K562 (cell line): Measurements from ENCODE around the gene ELMO3. TPM values are rescaled to one million over a fixed set of nuclear protein-coding genes. Genes with fewer than 3 reads are reported as not detected.

Experiments used
- ATAC-seq: fragments of 200-7000 bp; cut with Tn5 transposase; 3 replicates; pipeline ENCODE4 v1.9.1; 2020; ENCODE audit warnings: moderate library complexity
- BruUV-seq: library from RNA; stranded (reverse); fragments of 400-500 nt; replicated peaks from 2 replicates; lab custom pipeline; 2021; lab: Mats Ljungman, UMichigan
- CTCF ChIA-PET: fragments of 300-600 bp; formaldehyde crosslinking; extraction: SDS; loops from one replicate; lab custom pipeline; 2021; ENCODE audit warnings: low intra/inter-chr PET ratio; lab: Yijun Ruan, JAX
- POLR2A ChIA-PET: fragments of 300-600, 350-650 bp; sonication (Branson Sonifier 250); formaldehyde crosslinking; extraction: SDS; loops from one replicate; lab custom pipeline; 2021; ENCODE audit warnings: antibody characterized with exemption, inconsistent platforms; lab: Yijun Ruan, JAX
- DNase-seq, 4 experiments: peaks; one replicate each; pipeline versions ENCODE4 v3.0.0 to v3.0.0-alpha.2; 2011 to 2018; ENCODE audit warnings: low spot score in 3 of 4, mixed read lengths in 3 of 4; ENCODE audit errors: extremely low read depth in 1 of 4
- FAIRE-seq: peaks from 2 replicates; lab custom pipeline; 2011; peaks lifted over from hg19 to GRCh38; lab: Jason Lieb, UNC
- H2AFZ ChIP-seq: 2 replicates; pipeline ENCODE4 v1.6.0; 2011; ENCODE audit warnings: low read depth, low read length, control low read depth, inconsistent platforms
- H3K27ac ChIP-seq: fragments of 200-600 bp; 3 replicates; pipeline ENCODE4 v1.8.0; 2011; ENCODE audit warnings: low read depth, mild to moderate bottlenecking, control low read depth, inconsistent platforms, low read length, moderate library complexity, mixed read lengths; ENCODE audit errors: extremely low read depth
- H3K27me3 ChIP-seq, 2 experiments: fragments of 300-600 bp in 1 of 2; 2 replicates in 1 of 2; 3 replicates in 1 of 2; pipeline versions ENCODE4 v1.6.0 to v1.8.0; 2011; ENCODE audit warnings: inconsistent platforms in 2 of 2, low read length in 2 of 2, mild to moderate bottlenecking in 1 of 2, mixed read lengths in 1 of 2, moderate library complexity in 1 of 2; ENCODE audit not compliant: control insufficient read depth in 2 of 2, insufficient read depth in 2 of 2
- H3K36me3 ChIP-seq: fragments of 300-600 bp; 3 replicates; pipeline ENCODE4 v1.8.0; 2011; ENCODE audit warnings: mild to moderate bottlenecking, low read length, inconsistent platforms; ENCODE audit not compliant: control insufficient read depth, insufficient read depth
- H3K4me1 ChIP-seq, 2 experiments: fragments of 200-600 bp in 1 of 2; replicated peaks in 1 of 2; 2 replicates in 1 of 2; 3 replicates in 1 of 2; pipeline versions ENCODE4 v1.5.1 to v1.8.0; 2011; ENCODE audit warnings: inconsistent platforms in 2 of 2, low read length in 2 of 2, mild to moderate bottlenecking in 1 of 2, mixed read lengths in 1 of 2, moderate library complexity in 1 of 2; ENCODE audit not compliant: control insufficient read depth in 2 of 2, insufficient read depth in 2 of 2
- H3K4me2 ChIP-seq: 2 replicates; pipeline ENCODE4 v1.6.1; 2011; ENCODE audit warnings: low read length, control low read depth, inconsistent platforms, mixed read lengths; ENCODE audit not compliant: insufficient read depth
- H3K4me3 ChIP-seq: fragments of 200-600 bp; sonication (generic), shearing (Covaris generic); 2 replicates; pipeline ENCODE4 v1.5.1; 2016; ENCODE audit warnings: control low read depth, inconsistent platforms
- H3K79me2 ChIP-seq: fragments of 200-600 bp; 3 replicates; pipeline ENCODE4 v1.8.0; 2011; ENCODE audit warnings: low read length, inconsistent platforms; ENCODE audit not compliant: control insufficient read depth, insufficient read depth
- H3K9ac ChIP-seq, 2 experiments: 2 replicates each; pipeline versions ENCODE4 v1.6.0 to v1.6.1; 2011; ENCODE audit warnings: low read depth in 2 of 2, low read length in 2 of 2, control low read depth in 1 of 2, inconsistent platforms in 1 of 2, mild to moderate bottlenecking in 1 of 2, mixed read lengths in 1 of 2; ENCODE audit not compliant: insufficient read depth in 1 of 2
- H3K9me1 ChIP-seq: one replicate; pipeline ENCODE4 v1.6.0; 2011; ENCODE audit warnings: inconsistent platforms, mild to moderate bottlenecking, low read length, moderate library complexity; ENCODE audit not compliant: control insufficient read depth, insufficient read depth
- H3K9me3 ChIP-seq: replicated peaks from 2 replicates; pipeline ENCODE4 v1.5.1; 2011; ENCODE audit warnings: low read depth, low read length, inconsistent platforms; ENCODE audit not compliant: control insufficient read depth, insufficient read depth
- H4K20me1 ChIP-seq: replicated peaks from 2 replicates; pipeline ENCODE4 v1.6.1; 2011; ENCODE audit warnings: low read length, inconsistent platforms, mixed read lengths; ENCODE audit not compliant: control insufficient read depth, insufficient read depth
- EGR1 ChIP-seq: fragments of 450-650 bp; conservative IDR thresholded peaks from 2 replicates; pipeline ENCODE4 v1.6.1; 2017; ENCODE audit warnings: mild to moderate bottlenecking
- HNRNPLL ChIP-seq: fragments of 200-400 bp; formaldehyde crosslinking; IDR thresholded peaks from 2 replicates; pipeline ENCODE4 v1.6.1; 2017; ENCODE audit warnings: low read length, low read depth, mild to moderate bottlenecking; ENCODE audit not compliant: poor library complexity, severe bottlenecking
- MECOM ChIP-seq: fragments of 250-450 bp; sonication (Bioruptor Pico); IDR thresholded peaks from 2 replicates; pipeline ENCODE4 v1.8.0; 2022; ENCODE audit warnings: inconsistent platforms
- POLR2G ChIP-seq: fragments of 200-400 bp; formaldehyde crosslinking; IDR thresholded peaks from 2 replicates; pipeline ENCODE4 v1.6.1; 2017; ENCODE audit warnings: low read depth, mild to moderate bottlenecking, antibody characterized with exemption, low read length, moderate library complexity
- RBM22 ChIP-seq: fragments of 200-400 bp; formaldehyde crosslinking; IDR thresholded peaks from 2 replicates; pipeline ENCODE4 v1.6.1; 2018; ENCODE audit warnings: low read length, low read depth; ENCODE audit not compliant: poor library complexity, severe bottlenecking
- TFAP4 ChIP-seq: sonication (generic); formaldehyde crosslinking; IDR thresholded peaks from 2 replicates; pipeline ENCODE4 v1.8.0; 2022; ENCODE audit warnings: missing genetic modification reagents, mild to moderate bottlenecking, moderate library complexity, borderline replicate concordance
- ZBTB33 ChIP-seq: sonication (generic); formaldehyde crosslinking; IDR thresholded peaks from 2 replicates; pipeline ENCODE4 v1.8.1; 2023; ENCODE audit warnings: mild to moderate bottlenecking, missing genetic modification reagents
- ZBTB7A ChIP-seq: IDR thresholded peaks from 2 replicates; pipeline ENCODE4 v1.6.1; 2011; ENCODE audit warnings: low read depth, mild to moderate bottlenecking, low read length, moderate library complexity, borderline replicate concordance; ENCODE audit not compliant: control insufficient read depth
- WGBS: fragments of 100-300 bp; shearing (Covaris generic); methylation state at CpG from one replicate; pipeline ENCODE4 v1.1.6; 2016; ENCODE audit warnings: low coverage, mixed read lengths; ENCODE audit not compliant: insufficient coverage; ENCODE audit errors: missing lambda C conversion rate; 5-methylcytosine and 5-hydroxymethylcytosine counted together
- in situ Hi-C: fragments of 300-500 bp; cut with MboI; formaldehyde crosslinking; loops from 4 replicates; pipeline ENCODE4 v1.15.0; 2018; ENCODE audit warnings: inconsistent platforms, mixed read lengths
- intact Hi-C: fragments of 100-400 bp; cut with micrococcal nuclease; formaldehyde crosslinking; loops from 2 replicates; pipeline ENCODE4 v1.14.2; 2022
- polyA plus RNA-seq, 8 experiments: library from polyadenylated mRNA; depleted of rRNA in 4 of 8; stranded (reverse) in 5 of 8; unstranded in 3 of 8; fragments of >200 nt; fragmentation: Nextera tagmentation in 2 of 8; fragmentation: Illumina TruSeq in 1 of 8; extraction: Ambion mirVana in 2 of 8; extraction: Trizol in 1 of 8; gene quantifications; 2 replicates each; pipeline versions ENCODE4 v1.2.1 to v1.2.3, GENCODE V29; 2011 to 2014; ENCODE audit warnings: inconsistent platforms in 1 of 8, missing spikeins in 1 of 8
- total RNA-seq, 7 experiments: library from RNA; depleted of rRNA in 6 of 7; stranded (reverse); fragments of >200 nt in 6 of 7; fragmentation: Illumina TruSeq in 2 of 7; extraction: Trizol in 2 of 7; gene quantifications; 2 replicates each; pipeline versions ENCODE4 v1.2.1 to v1.2.3, GENCODE V29; 2011 to 2021; ENCODE audit warnings: low replicate concordance in 1 of 7

ELMO3 gene
- total and polyA plus RNA-seq, 9 of the 15 experiments (the other 6 are each of a cell fraction or from before 2014, with no cell fraction given) = 0.04 to 5.1 (median 1.5) TPM

GRCh38 chr16:67150047-67150832, 48.7 kb upstream of the ELMO3 start:
- ChIA-PET POLR2A (interaction anchor here (0.5 to 1.1 kb wide), 5 partner anchors 9 to 232 kb away, joined by 3 to 5 read pairs (median 3); partner anchors contain the start of gene CDH16), CTCF (no interaction called here)
- Histone ChIP-seq H3K4me3 (peak overlapping the region; percentile 37), H2AFZ (0 out of 2 replicates have a peak overlapping the region, but pooled peaks have one; percentile 62), H3K27ac (no peak overlapping the region), H3K9me1 (no peaks in the 10 kb centered on the region), H3K36me3 (peaks cover 38% of the 10 kb centered on the region; the same call in 2 of the 3 replicates), H3K9ac (peak overlapping the region in 1 of 2 experiments; percentile 41; a peak in 3 of 4 replicates), H3K9me3 (no peaks in the 10 kb centered on the region), H3K79me2 (no peaks in the 10 kb centered on the region), H3K27me3 (no peaks in the 10 kb centered on the region), H3K4me1 (peaks cover 0 to 35% of the 10 kb centered on the region in 2 experiments; a peak in 4 of 5 replicates), H3K4me2 (peak overlapping the region; percentile 49), H4K20me1 (peaks cover under 1% of the 10 kb centered on the region; the same call in 1 of the 2 replicates)
- intact Hi-C loops (no loop called here), in situ Hi-C loops (loop anchor here (25.0 kb wide), 1 partner anchor 188 kb away; the partner anchor contains the start of gene CES3)
- FAIRE-seq (no peak), DNase-seq (peak in 3 of 4 experiments; percentile 53 to 81 (median 75)), ATAC-seq (peak; percentile 7)
- WGBS = 66% methylated on average over 24 of the region's 94 CpGs
- TF ChIP-seq TFAP4 (CRISPR knock-in tag) = 0 out of 2 replicates have a peak, but pooled peaks have one; percentile 9
- TF ChIP-seq HNRNPLL = no peak
- TF ChIP-seq ZBTB7A = 0 out of 2 replicates have a peak, but pooled peaks have one; percentile 40
- peak; percentile 82; the same call in 1 of the 2 replicates for TF ChIP-seq ZBTB33 (CRISPR knock-in tag)
- TF ChIP-seq RBM22 = peak; percentile 13
- TF ChIP-seq POLR2G = peak; percentile 71
- TF ChIP-seq EGR1 = peak; percentile 64
- no peak for TF ChIP-seq MECOM (CRISPR knock-in tag)
- BruUV-seq = no TSS peak
